Measurements from ENCODE around the gene ZNF786. TPM values are rescaled to one million over a fixed set of nuclear protein-coding genes. Genes with fewer than 3 reads are reported as not detected.
"Not testable (repeated sequence)": the region's sequence is repeated elsewhere in the genome, so short reads cannot be mapped to it uniquely, and the experiment has no call there.

Gene ZNF786
- total RNA-seq, 1 donor from 2014 or later = 16.2 TPM

- no peak for DNase-seq (ENCODE audit: low read depth, low spot score)
Observed at GRCh38 chr7:149036676-149037075, 53.8 kb downstream of the ZNF786 start.

GRCh38 chr7:149031353-149031910 lies 59.1 kb downstream of the ZNF786 start:
- Mint-ChIP-seq H3K27ac (ENCODE audit: unreplicated experiment) (no peak overlapping the region), H3K9me3 (peaks cover 6% of the 10 kb centered on the region), H3K4me1 (peaks cover 23% of the 10 kb centered on the region), H3K27me3 (ENCODE audit: low read depth) (peaks cover 2% of the 10 kb centered on the region), H3K4me3 (no peak overlapping the region), H3K36me3 (ENCODE audit: low read depth) (no peaks in the 10 kb centered on the region)
- no peak for DNase-seq (ENCODE audit: low read depth, low spot score)
- TF ChIP-seq CTCF (conservative IDR thresholded peaks at IDR 0.05) = no peak

More at GRCh38 chr7:149036676-149037075, 53.8 kb downstream of the ZNF786 start:
- Mint-ChIP-seq H3K9me3 (peaks cover 9% of the 10 kb centered on the region), H3K27ac (ENCODE audit: unreplicated experiment) (no peak overlapping the region), H3K4me1 (no peaks in the 10 kb centered on the region), H3K36me3 (ENCODE audit: low read depth) (peaks cover 6% of the 10 kb centered on the region), H3K27me3 (ENCODE audit: low read depth) (no peaks in the 10 kb centered on the region), H3K4me3 (no peak overlapping the region)
- TF ChIP-seq CTCF (conservative IDR thresholded peaks at IDR 0.05) = no peak

GRCh38 chr7:149030439-149030838 lies 60.1 kb downstream of the ZNF786 start:
- not testable (repeated sequence) for DNase-seq (ENCODE audit: low read depth, low spot score); H3K9me3 Mint-ChIP-seq; H3K36me3 Mint-ChIP-seq (ENCODE audit: low read depth); H3K27me3 Mint-ChIP-seq (ENCODE audit: low read depth); H3K27ac Mint-ChIP-seq (ENCODE audit: unreplicated experiment)
- H3K4me3 Mint-ChIP-seq = peak overlapping the region; percentile 54
- peaks cover 30% of the 10 kb centered on the region for H3K4me1 Mint-ChIP-seq

GRCh38 chr7:149028346-149029109 lies 62.0 kb downstream of the ZNF786 start, which contains the start of gene PDIA4:
Gene PDIA4, minus strand, starts transcription at chr7:149028505. Its CDS starts 97 bp downstream, at chr7:149028408.
- H3K4me1 Mint-ChIP-seq = peaks cover 37% of the 10 kb centered on the region
- DNase-seq (ENCODE audit: low read depth, low spot score) = peak; percentile 99
- peaks cover 2% of the 10 kb centered on the region for H3K9me3 Mint-ChIP-seq
- peak within 1 kb of the TSS; percentile 99 for H3K27ac Mint-ChIP-seq (ENCODE audit: unreplicated experiment)
- H3K4me3 Mint-ChIP-seq = peak within 1 kb of the TSS; percentile 98
- H3K36me3 Mint-ChIP-seq (ENCODE audit: low read depth) = no peaks in the 10 kb centered on the region
- peaks cover 2% of the 10 kb centered on the region for H3K27me3 Mint-ChIP-seq (ENCODE audit: low read depth)
- peak; percentile 47 for TF ChIP-seq CTCF (conservative IDR thresholded peaks at IDR 0.05)

GRCh38 chr7:149027611-149028345 lies 62.7 kb downstream of the ZNF786 start:
- peaks cover 2% of the 10 kb centered on the region for H3K27me3 Mint-ChIP-seq (ENCODE audit: low read depth)
- DNase-seq (ENCODE audit: low read depth, low spot score) = no peak
- peak overlapping the region; percentile 98 for H3K4me3 Mint-ChIP-seq
- peak overlapping the region; percentile 99 for H3K27ac Mint-ChIP-seq (ENCODE audit: unreplicated experiment)
- H3K4me1 Mint-ChIP-seq = peaks cover 43% of the 10 kb centered on the region
- TF ChIP-seq CTCF (conservative IDR thresholded peaks at IDR 0.05) = no peak
- no peaks in the 10 kb centered on the region for H3K36me3 Mint-ChIP-seq (ENCODE audit: low read depth)
- H3K9me3 Mint-ChIP-seq = peaks cover 2% of the 10 kb centered on the region

Data from neural crest cell (in vitro differentiated cells).